Embryonic facial prominence (tissue), 1 donor: Measurements from ENCODE around the gene TANC1.
"Not testable (repeated sequence)": the region's sequence is repeated elsewhere in the genome, so short reads cannot be mapped to it uniquely, and the experiment has no call there.

Experiments
- DNase-seq: peaks from one replicate; pipeline ENCODE4 v3.0.0-alpha.2; 2016; ENCODE audit errors: extremely low spot score

Gene TANC1

DNA sequence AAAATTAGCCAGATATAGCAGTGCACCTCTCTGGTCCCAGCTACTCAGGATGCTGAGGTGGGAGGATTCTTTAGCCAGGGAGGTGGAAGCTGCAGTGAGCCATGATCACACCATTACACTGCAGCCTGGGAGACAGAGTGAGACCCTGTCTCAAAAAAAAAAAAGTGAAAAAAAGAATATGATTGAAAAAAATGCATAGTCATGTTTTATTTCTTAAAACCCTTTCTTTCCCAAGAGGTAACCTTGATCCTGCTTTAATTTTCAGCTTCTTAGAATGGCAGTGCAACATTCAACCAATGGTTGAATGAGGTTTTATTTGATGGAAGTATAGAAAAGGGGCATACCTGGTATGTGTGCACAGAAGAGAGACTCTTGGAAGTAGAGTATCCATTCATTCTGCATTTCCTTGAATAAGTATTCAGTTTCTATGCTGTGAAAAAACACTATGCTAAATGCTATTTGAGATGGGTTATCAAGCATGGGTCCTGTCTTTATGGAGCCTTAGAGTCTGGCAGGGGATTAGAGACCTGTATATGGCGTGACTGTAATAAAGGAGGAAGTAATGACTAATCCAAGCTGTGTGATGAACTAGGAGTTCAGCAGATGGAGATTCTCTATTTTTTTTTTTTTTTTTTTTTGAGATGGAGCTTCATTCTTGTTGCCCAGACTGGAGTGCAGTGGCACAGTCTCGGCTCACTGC lies 171.8 kb downstream of the TANC1 start:
- DNase-seq, result no peak

DNA sequence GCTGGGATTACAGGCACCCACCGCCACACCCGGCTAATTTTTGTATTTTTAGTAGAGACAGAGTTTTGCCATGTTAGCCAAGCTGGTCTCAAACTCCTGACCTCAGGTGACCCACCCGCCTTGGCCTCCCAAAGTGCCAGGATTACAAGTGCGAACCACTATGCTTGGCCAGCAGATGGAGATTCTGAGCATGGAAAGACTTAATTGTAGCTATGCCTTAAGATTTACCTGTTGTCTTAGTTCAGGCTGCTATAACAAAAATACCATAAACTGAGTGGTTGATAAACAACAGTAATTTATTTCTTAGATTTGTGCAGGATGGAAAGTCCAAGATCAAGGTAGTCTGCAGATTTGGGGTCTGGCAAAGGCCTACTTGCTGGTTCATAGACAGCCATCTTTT lies 172.4 kb downstream of the TANC1 start:
- DNase-seq, result not testable (repeated sequence)

DNA sequence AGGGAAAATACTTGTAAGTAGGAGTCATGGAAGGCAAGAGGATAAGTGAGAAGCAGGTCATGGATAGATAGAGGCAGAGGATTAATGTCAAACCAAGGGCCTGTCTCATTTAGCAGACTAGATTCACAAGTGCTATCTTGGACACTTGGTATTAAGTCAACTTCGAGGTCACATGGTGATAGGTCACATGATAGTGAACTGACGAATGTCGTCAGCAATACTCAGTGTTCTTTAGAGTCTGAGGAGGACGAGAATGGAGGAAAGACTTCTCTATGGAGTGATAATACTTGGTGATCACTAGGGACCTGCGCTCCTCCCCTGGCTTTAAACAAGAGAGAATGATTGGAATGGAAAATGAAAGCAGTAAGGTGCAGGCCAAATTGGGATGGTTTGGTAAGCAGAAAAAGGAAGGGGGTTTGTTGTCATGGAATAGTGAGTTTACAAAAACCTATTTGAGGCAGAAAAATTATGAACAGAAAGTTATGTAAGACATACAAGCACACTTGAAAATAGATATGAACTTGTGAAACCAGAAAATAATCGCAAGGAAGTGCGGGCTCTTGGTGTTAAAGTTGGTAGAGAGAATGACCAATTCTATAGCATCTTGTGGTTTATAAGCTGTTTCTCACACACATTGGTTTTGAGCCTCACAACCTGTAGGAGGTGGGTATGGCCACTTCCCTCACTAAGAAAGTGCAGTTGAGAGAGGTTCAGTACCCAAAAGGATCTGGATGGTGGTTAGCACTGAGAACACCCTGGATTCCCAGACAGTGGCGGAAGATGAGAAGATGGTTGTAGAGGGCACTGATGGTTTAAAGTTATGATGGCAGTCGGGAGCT lies 176.6 kb downstream of the TANC1 start:
- no peak for DNase-seq

DNA sequence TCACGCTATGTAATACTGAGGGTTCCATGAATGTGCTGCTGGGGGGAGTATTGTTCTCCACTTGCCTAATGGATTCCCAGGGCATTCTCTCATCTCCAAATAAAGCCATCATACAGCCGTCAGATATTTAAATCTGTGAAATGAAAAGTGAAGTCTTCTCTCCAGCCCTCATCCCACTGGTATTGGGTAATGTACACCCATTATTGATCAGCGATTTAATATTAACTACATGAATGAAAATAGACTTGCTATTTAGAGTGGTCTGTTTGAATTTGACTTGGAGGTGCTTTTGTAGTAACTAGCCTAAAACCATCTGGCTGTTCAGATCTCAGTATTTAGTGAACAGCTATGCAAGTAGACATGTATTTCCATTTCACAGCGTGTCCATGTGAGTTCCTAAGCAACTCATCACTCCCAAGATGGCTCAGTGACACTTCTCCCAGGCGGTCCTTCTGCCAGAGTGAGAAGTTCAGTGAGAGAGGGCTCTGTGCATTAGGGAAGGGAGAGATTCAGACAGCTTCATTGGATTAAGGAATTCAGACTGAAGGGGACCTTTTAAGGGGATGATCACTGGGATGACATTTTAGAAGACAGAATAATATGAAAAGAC lies 177.4 kb downstream of the TANC1 start:
- no peak for DNase-seq

DNA sequence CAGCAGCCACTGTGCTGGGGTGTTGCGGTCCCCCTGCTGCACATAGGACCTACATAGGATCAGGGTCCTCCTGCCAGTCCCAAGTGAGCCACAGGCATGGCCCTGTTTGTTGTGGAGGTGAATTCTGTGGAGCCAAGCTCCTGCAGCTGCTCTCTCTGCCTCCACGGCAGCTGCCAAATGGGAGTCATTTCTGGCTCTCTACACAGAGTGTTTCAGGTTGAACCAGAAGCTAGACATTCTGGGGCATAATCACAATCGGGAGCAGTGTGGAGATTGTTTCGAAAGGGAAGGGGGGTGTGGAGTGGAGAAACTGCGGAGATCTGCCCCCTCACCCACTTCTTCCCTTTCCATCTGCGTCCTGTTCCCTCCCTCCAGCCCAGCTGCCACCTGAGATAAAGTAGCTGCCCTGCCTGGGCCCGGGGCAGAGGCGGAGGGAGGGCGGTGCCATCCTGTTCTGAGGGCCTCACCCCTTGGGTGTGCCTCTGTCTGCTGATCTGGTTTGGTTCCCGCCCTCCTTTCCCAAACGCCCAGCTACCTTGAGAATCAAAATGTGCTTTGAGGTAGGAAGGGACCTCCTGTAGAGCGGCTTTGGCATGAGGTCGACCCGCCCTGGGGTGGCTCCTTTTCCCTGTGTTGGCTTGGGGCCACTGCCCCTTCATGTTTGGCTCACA lies 178.7 kb downstream of the TANC1 start:
- no peak for DNase-seq

DNA sequence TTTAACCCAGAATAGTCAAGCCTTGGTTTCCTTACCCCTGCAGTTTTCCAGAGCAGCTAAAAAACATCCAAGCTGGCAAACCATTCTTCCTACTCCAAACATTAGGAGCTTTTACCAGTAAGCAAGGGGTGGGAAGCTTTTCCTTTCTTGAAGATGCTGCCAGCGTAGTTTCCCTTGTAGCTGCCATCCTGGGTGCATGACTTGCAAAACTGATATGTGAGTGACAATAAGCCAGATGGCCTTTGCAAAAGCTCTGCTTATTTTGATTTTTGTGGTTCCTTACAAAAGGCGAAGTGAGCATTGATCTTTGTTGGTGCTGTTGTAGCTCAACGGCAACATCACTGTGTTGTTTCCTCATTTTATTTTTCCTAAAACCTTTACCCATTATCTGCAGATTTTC lies 179.2 kb downstream of the TANC1 start:
- DNase-seq, result no peak

DNA sequence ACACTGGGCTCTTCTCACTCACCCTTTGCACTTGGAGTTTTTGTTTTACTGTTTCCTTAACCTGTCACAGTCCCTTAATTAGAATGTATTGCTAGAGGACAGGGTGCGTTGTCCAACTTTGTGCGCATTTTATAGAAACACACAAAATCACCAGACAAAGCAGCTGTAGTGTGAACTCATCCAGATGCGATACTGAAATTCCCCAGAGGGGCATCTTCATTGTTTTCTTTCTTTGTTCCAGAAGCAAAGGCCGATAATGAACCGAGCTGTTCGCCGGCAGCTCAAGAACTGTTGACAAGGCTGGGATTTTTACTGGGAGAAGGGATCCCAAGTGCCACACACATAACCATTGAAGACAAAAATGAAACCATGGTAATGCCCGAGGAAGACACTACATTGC lies 180.5 kb downstream of the TANC1 start:
- no peak for DNase-seq

DNA sequence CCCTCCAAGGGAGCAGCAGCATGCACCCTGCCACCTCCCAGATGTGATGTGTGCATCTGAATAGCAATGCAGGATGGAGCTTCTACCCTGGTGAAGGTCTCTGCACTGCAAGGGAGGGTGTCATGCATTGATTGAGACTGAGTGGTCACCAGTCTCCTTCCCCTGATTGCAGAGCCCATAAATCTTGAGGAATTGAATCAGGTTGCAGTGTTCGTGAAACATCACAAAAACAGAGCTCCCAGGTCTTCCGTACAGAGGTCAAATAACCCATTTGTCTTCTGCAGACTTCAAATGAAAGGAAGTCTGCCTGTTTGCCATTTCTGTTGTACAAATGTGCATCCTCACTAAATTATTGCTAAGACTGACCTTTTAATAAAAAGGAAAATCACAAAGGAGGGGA lies 181.3 kb downstream of the TANC1 start:
- no peak for DNase-seq

DNA sequence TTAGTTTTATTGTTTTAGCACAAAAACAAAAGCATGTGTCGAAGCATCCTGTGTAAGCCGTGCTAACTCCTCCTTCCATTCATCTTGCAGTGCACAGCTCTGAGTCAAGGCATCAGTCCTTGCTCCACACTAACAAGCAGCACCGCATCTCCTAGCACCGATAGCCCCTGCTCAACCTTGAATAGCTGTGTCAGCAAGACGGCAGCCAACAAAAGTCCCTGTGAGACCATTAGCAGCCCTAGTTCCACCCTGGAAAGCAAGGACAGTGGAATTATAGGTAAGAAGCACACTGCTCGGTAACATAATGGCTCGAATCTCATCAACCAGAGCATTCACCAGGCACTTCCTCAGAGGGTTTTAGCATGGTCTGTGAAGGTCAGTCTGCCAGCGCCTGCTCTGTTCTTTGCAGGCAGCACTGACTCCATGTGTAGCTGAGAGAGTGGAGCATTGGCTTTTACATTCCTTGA lies 181.9 kb downstream of the TANC1 start:
- no peak for DNase-seq

DNA sequence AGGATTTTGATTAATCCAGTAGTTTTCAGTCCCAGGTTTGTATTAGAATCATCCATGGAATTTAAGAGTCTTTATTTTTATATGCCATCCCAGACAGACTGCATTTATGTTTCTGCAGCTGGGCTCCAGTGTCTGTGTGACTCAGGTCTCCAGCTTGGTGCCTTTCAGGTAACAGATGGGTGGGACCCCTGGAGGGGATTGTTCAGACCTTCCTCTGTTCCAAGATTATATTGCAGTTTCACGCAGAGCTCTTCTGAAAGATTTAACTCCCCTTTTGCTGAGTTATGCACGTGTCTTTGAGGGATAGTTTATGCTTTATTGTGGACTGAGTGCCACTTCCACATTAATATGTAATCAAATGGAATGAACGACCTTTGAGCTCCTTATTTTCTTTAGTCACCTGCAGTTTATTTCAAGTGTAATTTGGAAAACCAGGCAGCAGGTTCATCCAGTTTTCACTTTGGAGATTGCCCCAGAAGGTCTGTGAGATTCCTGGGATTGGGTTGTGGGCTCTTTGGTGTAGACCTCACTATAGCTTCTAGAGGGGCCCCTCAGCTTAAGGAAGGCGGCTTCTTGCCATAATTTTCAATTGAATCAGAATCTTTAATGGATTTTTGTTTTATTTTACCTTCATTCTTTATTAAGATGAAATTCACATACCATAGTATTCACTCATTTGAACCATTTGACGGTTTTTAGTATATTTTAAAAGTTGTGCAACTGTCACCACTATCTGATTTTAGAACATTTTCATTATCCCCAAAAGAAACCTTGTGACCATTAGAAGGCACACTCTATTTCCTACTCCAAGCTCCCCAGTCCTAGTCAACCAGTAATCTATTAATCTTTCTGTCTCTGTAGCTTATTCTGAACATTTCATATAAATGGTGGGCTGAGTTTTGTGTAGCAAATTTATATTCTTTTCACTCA lies 183.0 kb downstream of the TANC1 start:
- DNase-seq, result no peak

DNA sequence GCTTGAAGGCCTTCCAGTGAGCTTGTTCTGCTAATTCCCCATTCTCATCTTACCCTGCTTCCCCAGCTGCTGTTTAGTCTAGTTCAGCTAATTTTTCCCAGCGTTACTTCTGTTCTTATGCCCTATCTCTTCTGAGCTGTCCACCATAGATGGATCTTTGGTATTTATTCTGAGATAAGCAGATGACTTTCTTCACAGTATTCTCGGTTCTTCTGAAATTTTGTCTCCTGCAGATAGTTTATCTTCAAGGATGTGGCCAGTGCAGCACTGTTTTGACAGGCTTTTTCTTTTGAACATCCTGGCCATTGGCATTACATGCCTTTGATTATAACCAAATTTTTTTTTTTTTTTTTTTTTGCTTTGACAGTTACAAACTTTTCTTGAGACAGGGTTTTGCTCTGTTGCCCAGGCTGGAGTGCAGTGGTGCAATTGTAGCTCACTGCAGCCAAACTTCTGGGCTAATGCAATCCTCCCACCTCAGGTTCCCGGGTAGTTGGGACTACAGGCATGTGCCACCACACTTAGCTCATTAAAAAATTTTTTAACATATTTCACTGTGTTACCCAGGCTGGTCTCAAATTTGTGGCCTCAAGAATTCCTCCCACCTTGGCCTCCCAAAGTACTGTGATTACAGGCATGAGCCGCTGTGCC lies 183.8 kb downstream of the TANC1 start:
- no peak for DNase-seq

DNA sequence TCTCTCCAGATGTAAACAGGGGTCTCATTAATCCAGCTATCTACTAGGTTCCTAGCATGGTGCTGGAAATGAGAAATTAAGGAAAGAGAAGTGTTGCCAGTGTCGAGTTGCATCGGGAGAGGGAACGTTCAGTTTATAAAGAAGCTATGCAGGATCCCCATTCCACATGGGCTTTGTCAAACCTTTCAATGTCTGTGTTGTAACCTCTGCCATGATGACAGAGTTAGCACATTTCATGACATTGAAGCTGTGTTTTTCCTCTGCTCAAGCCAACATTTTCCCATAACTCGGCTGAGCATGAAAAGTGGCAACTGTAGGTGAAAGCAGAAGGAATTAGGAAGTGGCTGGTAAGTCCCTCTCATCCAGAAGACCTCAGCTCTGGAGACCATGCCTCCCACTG lies 184.6 kb downstream of the TANC1 start:
- DNase-seq, result no peak

DNA sequence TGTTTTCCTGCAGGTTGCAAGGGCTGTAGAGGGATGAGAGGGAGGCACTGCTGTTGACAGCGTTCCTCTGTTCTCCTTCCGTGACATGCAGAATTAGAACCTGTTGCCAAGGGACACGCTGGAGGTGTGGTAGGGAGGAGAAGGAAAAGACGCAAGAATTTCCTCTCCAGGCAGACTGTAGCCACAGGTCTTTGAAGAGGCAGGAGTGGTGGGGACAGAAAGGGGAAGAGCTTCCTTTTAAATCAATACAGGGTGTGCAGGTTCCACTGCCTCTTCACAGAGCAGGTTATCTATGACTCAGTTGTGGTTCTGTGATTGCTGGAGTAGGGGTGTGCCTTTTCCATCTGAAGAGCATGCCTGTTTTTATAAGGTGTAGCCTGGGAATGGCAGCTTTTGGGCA lies 185.0 kb downstream of the TANC1 start:
- no peak for DNase-seq

DNA sequence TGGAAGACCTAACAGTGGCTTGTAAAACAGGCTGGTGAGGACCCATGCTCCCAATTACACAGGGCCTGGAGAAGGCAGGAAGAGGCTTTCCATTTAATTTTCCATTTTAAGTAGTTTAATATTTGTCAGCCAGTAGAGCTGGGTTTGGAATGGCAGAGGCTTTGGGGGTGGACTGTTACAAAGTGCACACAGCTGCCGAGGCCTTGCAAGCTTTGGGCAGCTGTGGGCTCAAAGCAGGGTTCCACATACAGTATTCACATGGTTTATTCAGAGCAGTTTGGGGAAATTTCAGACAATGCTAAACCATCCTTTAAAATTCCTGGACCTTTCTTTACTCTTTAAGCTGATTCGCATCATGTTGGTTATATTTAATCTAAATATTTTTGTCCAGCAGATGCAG lies 185.5 kb downstream of the TANC1 start:
- DNase-seq, result no peak

DNA sequence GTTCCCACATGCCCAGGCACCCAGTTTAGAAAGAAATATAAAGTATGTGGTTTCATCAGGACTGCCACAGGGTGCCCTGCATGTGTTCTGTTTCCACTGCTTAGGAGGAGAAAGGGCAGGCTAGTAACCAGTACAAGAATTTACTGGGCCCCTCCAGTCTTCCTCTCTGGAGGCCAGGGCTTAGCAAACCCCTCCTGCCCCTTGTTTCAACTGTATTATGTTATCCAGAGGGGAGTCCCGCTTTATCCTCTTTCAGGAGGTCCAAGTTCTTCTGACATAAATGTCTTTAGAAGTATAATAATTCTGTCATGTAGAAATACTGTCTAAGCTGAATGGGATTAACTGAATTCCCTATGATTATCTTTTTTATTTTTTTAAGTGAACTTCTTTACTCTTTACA lies 185.9 kb downstream of the TANC1 start:
- DNase-seq, result no peak

DNA sequence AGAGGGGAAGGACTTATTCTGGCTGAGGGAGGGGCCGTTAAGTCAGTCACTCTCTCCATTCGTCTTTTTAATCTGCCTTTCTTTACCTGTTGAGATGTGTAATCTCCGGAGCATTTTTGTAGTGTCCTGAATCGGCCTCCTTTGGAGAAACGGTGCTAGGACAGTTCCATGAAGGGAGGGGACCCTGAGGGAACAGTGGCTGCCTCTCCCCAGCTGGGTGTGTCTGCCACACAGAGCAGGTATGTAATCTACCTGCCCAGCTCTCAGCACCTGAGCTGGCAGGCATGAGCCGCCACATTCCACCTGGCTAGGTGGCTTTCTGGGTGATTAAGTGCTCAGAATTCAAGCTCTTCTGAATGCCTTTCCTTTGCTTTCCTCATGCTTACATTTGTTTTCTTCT lies 186.9 kb downstream of the TANC1 start:
- no peak for DNase-seq

DNA sequence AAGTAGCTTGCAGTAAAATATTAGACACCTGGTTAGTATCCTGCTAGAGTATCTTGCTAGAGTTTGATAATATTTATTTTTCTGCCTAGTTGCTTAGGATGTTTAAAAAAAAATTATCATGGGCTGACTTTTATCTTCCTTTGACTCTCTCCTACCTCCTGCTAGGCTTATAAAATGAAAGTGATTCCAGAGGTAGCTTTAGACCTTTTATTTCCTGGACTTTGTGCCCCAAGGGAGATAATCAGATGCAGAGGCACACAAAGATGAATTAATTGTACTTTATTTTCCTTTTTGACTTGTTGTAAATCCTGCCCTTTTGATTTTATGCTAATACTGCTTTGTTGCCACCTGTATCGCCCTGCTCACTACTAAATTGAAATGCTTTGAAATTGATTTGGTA lies 187.4 kb downstream of the TANC1 start:
- no peak for DNase-seq

DNA sequence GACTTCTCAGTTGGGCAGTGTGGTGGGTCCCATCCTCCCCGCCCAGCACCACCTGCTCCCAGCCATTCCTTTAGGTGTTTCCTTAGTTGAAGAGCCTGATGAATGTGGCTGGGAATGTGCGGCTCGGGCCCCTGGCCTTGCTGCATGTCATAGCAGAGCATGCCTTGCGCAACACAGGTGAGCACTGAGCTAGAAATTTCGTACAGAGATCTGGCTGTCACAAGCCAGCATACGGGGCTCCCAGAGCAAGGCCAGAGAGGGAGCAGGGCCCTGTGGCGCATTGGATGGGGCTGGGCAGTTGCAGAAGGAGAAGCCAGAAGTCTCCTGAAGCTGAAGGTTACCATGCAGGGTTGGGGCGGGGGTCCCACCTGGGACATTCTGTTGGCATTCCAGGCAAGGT lies 188.4 kb downstream of the TANC1 start:
- no peak for DNase-seq

DNA sequence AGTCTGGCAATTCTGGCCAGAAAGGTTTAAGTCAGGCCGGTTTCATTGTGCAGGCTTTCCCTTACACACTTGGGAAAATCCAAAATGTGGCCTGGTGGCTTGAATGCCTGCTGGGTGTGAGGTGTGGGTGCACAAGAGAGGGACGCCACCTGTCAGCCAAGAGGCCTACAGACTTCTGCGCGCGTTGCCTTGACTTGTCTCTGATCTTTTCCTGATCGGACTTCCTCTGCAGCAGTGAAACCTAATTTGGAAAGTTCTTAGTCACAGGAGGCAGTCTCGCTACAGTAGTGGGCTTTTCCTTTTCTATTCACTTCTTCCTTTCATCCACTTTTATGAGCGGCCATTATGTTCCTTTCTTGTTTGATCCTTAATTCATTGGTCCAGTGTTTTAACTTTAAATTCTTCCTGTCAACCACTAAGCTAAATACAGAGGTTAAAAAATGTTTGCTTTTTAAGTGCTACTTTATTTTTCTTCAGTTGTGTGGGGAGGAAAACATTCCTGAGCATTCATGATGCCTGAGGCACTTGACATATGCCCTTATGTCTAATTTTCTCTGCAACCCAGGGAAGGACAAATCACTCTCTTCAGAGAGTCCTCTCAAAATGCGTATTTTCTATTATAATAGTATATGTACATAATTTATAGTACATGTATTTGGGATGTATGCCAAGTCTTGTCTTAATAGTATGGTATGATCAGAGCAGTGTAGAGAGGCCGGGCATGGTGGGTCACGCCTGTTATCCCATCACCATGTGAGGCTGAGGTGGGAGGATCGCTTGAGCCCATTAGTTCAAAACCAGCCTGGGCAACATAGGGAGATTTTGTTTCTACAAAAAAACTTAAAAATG lies 189.1 kb downstream of the TANC1 start:
- no peak for DNase-seq

DNA sequence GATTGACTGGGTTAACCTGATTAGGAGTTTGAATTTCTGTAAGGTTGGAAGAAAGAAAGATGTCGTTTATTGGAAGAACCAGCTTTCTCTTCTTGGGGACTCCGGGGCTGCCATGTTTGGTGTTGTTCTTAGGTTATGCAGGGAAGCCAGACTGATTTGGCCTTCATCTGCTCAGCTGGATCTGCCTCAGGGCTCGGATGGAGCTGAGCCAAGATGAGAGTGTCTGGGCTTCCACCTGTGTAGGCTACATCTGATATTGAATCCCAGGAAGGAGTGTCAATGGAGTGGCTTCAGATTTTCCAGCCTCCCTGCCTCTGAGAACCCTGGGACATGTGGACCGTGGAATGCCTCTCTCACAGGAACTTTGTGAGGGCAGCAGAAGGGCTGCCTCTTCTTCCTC lies 192.0 kb downstream of the TANC1 start:
- no peak for DNase-seq
